ENCODE data around the gene KRT79.

GRCh38 chr12:52850681-52851080 is 16.6 kb upstream of the KRT79 start:
- no peak for TF ChIP-seq RFX5 (IDR thresholded peaks at IDR 0.05; ENCODE audit: low read length)
- no peak for TF ChIP-seq CTCF (IDR thresholded peaks at IDR 0.05)
- TF ChIP-seq FOXM1 (IDR thresholded peaks at IDR 0.05; ENCODE audit: low read depth) = no peak
- TF ChIP-seq RAD21 (IDR thresholded peaks at IDR 0.05; ENCODE audit: low read length) = no peak
- no peak for TF ChIP-seq USF2 (IDR thresholded peaks at IDR 0.05; ENCODE audit: borderline replicate concordance, low read depth, low read length)
- no peak for TF ChIP-seq YY1 (IDR thresholded peaks at IDR 0.05; ENCODE audit: low read depth)
- no peak for TF ChIP-seq EZH2phosphoT487 (IDR thresholded peaks at IDR 0.05; ENCODE audit: borderline replicate concordance, low read depth)
- no peak for TF ChIP-seq POLR2AphosphoS5 (IDR thresholded peaks at IDR 0.05; ENCODE audit: low read depth, low read length)
- no peak for TF ChIP-seq TAF1 (IDR thresholded peaks at IDR 0.05; ENCODE audit: borderline replicate concordance, low read depth, low read length)
- TF ChIP-seq SMC3 (IDR thresholded peaks at IDR 0.05; ENCODE audit: low read depth, low read length) = no peak
- TF ChIP-seq EP300 (IDR thresholded peaks at IDR 0.05; ENCODE audit: borderline replicate concordance in 1 of 2, low read depth in 1 of 2, low read length in 1 of 2) = no peak

All from SK-N-SH (cell line).